Upper lobe of left lung (tissue), 4 donors: ENCODE results near the gene SCARB1.

Experiments
- CTCF ChIP-seq, 6 experiments: fragments of 450-650 bp in 4 of 6; fragments of 200-600 bp in 2 of 6; sonication (generic) in 2 of 6; IDR thresholded peaks; one replicate each; pipeline ENCODE4 v1.5.1; 2016 to 2019; ENCODE audit warnings: antibody characterized with exemption in 6 of 6
- EP300 ChIP-seq, 4 donors: sonication (generic); formaldehyde crosslinking; IDR thresholded peaks; one replicate each; pipeline ENCODE4 v1.5.1; 2017; ENCODE audit warnings: antibody characterized with exemption in 4 of 4, control low read depth in 2 of 4
- POLR2A ChIP-seq, 4 donors: fragments of 450-650 bp; IDR thresholded peaks; one replicate each; pipeline ENCODE4 v1.5.1; 2016 to 2017; ENCODE audit warnings: antibody characterized with exemption in 4 of 4, mild to moderate bottlenecking in 2 of 4
- POLR2AphosphoS5 ChIP-seq, 2 donors: sonication (generic); formaldehyde crosslinking; IDR thresholded peaks; one replicate each; pipeline ENCODE4 v1.5.1; 2017; ENCODE audit warnings: antibody characterized with exemption in 2 of 2

- TF ChIP-seq CTCF (IDR thresholded peaks at IDR 0.05) = no peak
- TF ChIP-seq EP300 (IDR thresholded peaks at IDR 0.05) = no peak
- no peak for TF ChIP-seq POLR2A (IDR thresholded peaks at IDR 0.05)
- TF ChIP-seq POLR2AphosphoS5 (IDR thresholded peaks at IDR 0.05) = no peak
Measured at GRCh38 chr12:124742111-124742510, 121.6 kb downstream of the SCARB1 start.
